ENCODE results near the gene SH3BGRL3. TPM values are rescaled to one million over a fixed set of nuclear protein-coding genes. Genes with fewer than 3 reads are reported as not detected.

SH3BGRL3 gene
- total RNA-seq, 1 donor, result 30.8 TPM

- Histone ChIP-seq H3K4me3 (ENCODE audit: insufficient read depth, low read length) (peak overlapping the region; percentile 88), H3K36me3 (ENCODE audit: insufficient read depth, low read length) (peaks cover 41% of the 10 kb centered on the region), H3K4me1 (ENCODE audit: insufficient read depth, low read length) (peaks cover 76% of the 10 kb centered on the region), H3K9me3 (ENCODE audit: low read depth, low read length) (no peaks in the 10 kb centered on the region), H3K79me2 (ENCODE audit: insufficient read depth, low read length) (peaks cover 46% of the 10 kb centered on the region), H3K27ac (ENCODE audit: low read depth, low read length) (peak overlapping the region; percentile 76), H4K20me1 (ENCODE audit: insufficient read depth, low read length) (peaks cover 25% of the 10 kb centered on the region), H2AFZ (ENCODE audit: low read length) (no peak overlapping the region), H3K27me3 (ENCODE audit: insufficient read depth, low read length) (no peaks in the 10 kb centered on the region), H3K4me2 (ENCODE audit: insufficient read depth, low read length) (peak overlapping the region; percentile 90)
- peak; percentile 92 for DNase-seq (ENCODE audit: insufficient read length, low spot score, missing footprints)
- TF ChIP-seq CTCF (IDR thresholded peaks at IDR 0.05; ENCODE audit: extremely low read depth, low read depth, low read length), result no peak
Observed at GRCh38 chr1:26281091-26281958, 1.4 kb downstream of the SH3BGRL3 start.

- TF ChIP-seq CTCF (IDR thresholded peaks at IDR 0.05; ENCODE audit: extremely low read depth, low read depth, low read length), result no peak
- Histone ChIP-seq H3K27ac (ENCODE audit: low read depth, low read length) (peak overlapping the region; percentile 76), H3K79me2 (ENCODE audit: insufficient read depth, low read length) (peaks cover 46% of the 10 kb centered on the region)
Observed at GRCh38 chr1:26281971-26282370, 2.1 kb downstream of the SH3BGRL3 start.

GRCh38 chr1:26282401-26282918, 2.6 kb downstream of the SH3BGRL3 start:
- Histone ChIP-seq H3K4me1 (ENCODE audit: insufficient read depth, low read length) (peaks cover 73% of the 10 kb centered on the region), H3K27ac (ENCODE audit: low read depth, low read length) (peak overlapping the region; percentile 66), H3K27me3 (ENCODE audit: insufficient read depth, low read length) (no peaks in the 10 kb centered on the region), H3K4me3 (ENCODE audit: insufficient read depth, low read length) (no peak overlapping the region), H2AFZ (ENCODE audit: low read length) (no peak overlapping the region), H3K9me3 (ENCODE audit: low read depth, low read length) (no peaks in the 10 kb centered on the region), H3K36me3 (ENCODE audit: insufficient read depth, low read length) (peaks cover 30% of the 10 kb centered on the region), H3K4me2 (ENCODE audit: insufficient read depth, low read length) (no peak overlapping the region), H4K20me1 (ENCODE audit: insufficient read depth, low read length) (peaks cover 25% of the 10 kb centered on the region), H3K79me2 (ENCODE audit: insufficient read depth, low read length) (peaks cover 46% of the 10 kb centered on the region)
- DNase-seq (ENCODE audit: insufficient read length, low spot score, missing footprints), result peak; percentile 76
- TF ChIP-seq CTCF (IDR thresholded peaks at IDR 0.05; ENCODE audit: extremely low read depth, low read depth, low read length), result no peak

More at GRCh38 chr1:26281971-26282370, 2.1 kb downstream of the SH3BGRL3 start:
- Histone ChIP-seq H3K4me2 (ENCODE audit: insufficient read depth, low read length) (peak overlapping the region; percentile 90), H3K36me3 (ENCODE audit: insufficient read depth, low read length) (peaks cover 35% of the 10 kb centered on the region), H2AFZ (ENCODE audit: low read length) (no peak overlapping the region), H3K27me3 (ENCODE audit: insufficient read depth, low read length) (no peaks in the 10 kb centered on the region), H3K9me3 (ENCODE audit: low read depth, low read length) (no peaks in the 10 kb centered on the region), H4K20me1 (ENCODE audit: insufficient read depth, low read length) (peaks cover 25% of the 10 kb centered on the region), H3K4me3 (ENCODE audit: insufficient read depth, low read length) (peak overlapping the region; percentile 88), H3K4me1 (ENCODE audit: insufficient read depth, low read length) (peaks cover 73% of the 10 kb centered on the region)
- peak; percentile 75 for DNase-seq (ENCODE audit: insufficient read length, low spot score, missing footprints)

- no peak overlapping the region for H2AFZ ChIP-seq (ENCODE audit: low read length)
- no peaks in the 10 kb centered on the region for H3K9me3 ChIP-seq (ENCODE audit: low read depth, low read length)
- peaks cover 25% of the 10 kb centered on the region for H4K20me1 ChIP-seq (ENCODE audit: insufficient read depth, low read length)
- peak; percentile 77 for DNase-seq (ENCODE audit: insufficient read length, low spot score, missing footprints)
- no peak overlapping the region for H3K4me2 ChIP-seq (ENCODE audit: insufficient read depth, low read length)
- H3K79me2 ChIP-seq (ENCODE audit: insufficient read depth, low read length), result peaks cover 46% of the 10 kb centered on the region
- no peak overlapping the region for H3K4me3 ChIP-seq (ENCODE audit: insufficient read depth, low read length)
- H3K4me1 ChIP-seq (ENCODE audit: insufficient read depth, low read length), result peaks cover 66% of the 10 kb centered on the region
- H3K27ac ChIP-seq (ENCODE audit: low read depth, low read length), result peak overlapping the region; percentile 66
- TF ChIP-seq CTCF (IDR thresholded peaks at IDR 0.05; ENCODE audit: extremely low read depth, low read depth, low read length), result no peak
- H3K36me3 ChIP-seq (ENCODE audit: insufficient read depth, low read length), result peaks cover 29% of the 10 kb centered on the region
- H3K27me3 ChIP-seq (ENCODE audit: insufficient read depth, low read length), result no peaks in the 10 kb centered on the region
Observed at GRCh38 chr1:26283279-26283853, 3.5 kb downstream of the SH3BGRL3 start.
